DMS114 treated with DMSO at 0.1 percent for 48 hours (cell line): ENCODE results near the gene ZFP91.

Source experiments
- DNase-seq: peaks from one replicate; lab custom pipeline; 2025; ENCODE audit not compliant: unreplicated experiment; lab: John Stamatoyannopoulos, UW

Gene ZFP91

GRCh38 chr11:58626934-58627483 lies 48.1 kb downstream of the ZFP91 start:
- DNase-seq = no peak

GRCh38 chr11:58628446-58628845 lies 49.6 kb downstream of the ZFP91 start:
- DNase-seq = no peak

- DNase-seq = peak; percentile 9
Observed at GRCh38 chr11:58629857-58630256, 51.0 kb downstream of the ZFP91 start.

- no peak for DNase-seq
Observed at GRCh38 chr11:58631378-58631777, 52.5 kb downstream of the ZFP91 start.

- no peak for DNase-seq
Observed at GRCh38 chr11:58632510-58632909, 53.6 kb downstream of the ZFP91 start.

- DNase-seq = no peak
Observed at GRCh38 chr11:58636587-58636986, 57.7 kb downstream of the ZFP91 start.

- no peak for DNase-seq
Observed at GRCh38 chr11:58637371-58637770, 58.5 kb downstream of the ZFP91 start.

GRCh38 chr11:58639103-58639502 lies 60.2 kb downstream of the ZFP91 start:
- DNase-seq = no peak

- DNase-seq = no peak
Observed at GRCh38 chr11:58639669-58640068, 60.8 kb downstream of the ZFP91 start.

GRCh38 chr11:58640386-58641023 lies 61.6 kb downstream of the ZFP91 start:
- DNase-seq = no peak

- no peak for DNase-seq
Observed at GRCh38 chr11:58641341-58641740, 62.5 kb downstream of the ZFP91 start.

GRCh38 chr11:58641803-58642581 lies 63.1 kb downstream of the ZFP91 start:
- DNase-seq = no peak

GRCh38 chr11:58645854-58646253 lies 67.0 kb downstream of the ZFP91 start:
- DNase-seq = no peak

GRCh38 chr11:58647141-58647699 lies 68.4 kb downstream of the ZFP91 start:
- DNase-seq = no peak

GRCh38 chr11:58647866-58648265 lies 69.0 kb downstream of the ZFP91 start:
- DNase-seq = no peak

GRCh38 chr11:58649623-58650022 lies 70.8 kb downstream of the ZFP91 start:
- DNase-seq = no peak

- DNase-seq = no peak
Observed at GRCh38 chr11:58650496-58650895, 71.6 kb downstream of the ZFP91 start.

GRCh38 chr11:58652726-58653280 lies 73.9 kb downstream of the ZFP91 start:
- no peak for DNase-seq

- peak; percentile 35 for DNase-seq
Observed at GRCh38 chr11:58654079-58654907, 75.4 kb downstream of the ZFP91 start.

GRCh38 chr11:58654908-58655296 lies 76.0 kb downstream of the ZFP91 start:
- no peak for DNase-seq

- no peak for DNase-seq
Observed at GRCh38 chr11:58656348-58656747, 77.5 kb downstream of the ZFP91 start.
